Activated CD4-positive, alpha-beta T cell treated with anti-CD3 and anti-CD28 coated beads for 36 hours (primary cell): ENCODE results near the gene CCDC51. TPM values are rescaled to one million over a fixed set of nuclear protein-coding genes. Genes with fewer than 3 reads are reported as not detected.

Source experiments
- ATAC-seq: fragments of 200-7000 bp; cut with Tn5 transposase; one replicate; pipeline ENCODE4 v1.10.0; 2021; ENCODE audit warnings: mild to moderate bottlenecking, moderate library complexity
- CTCF ChIA-PET: fragments of 350-600 bp; sonication (Branson Sonifier 250); formaldehyde crosslinking; loops from one replicate; lab custom pipeline; 2021; ENCODE audit warnings: antibody characterized with exemption; lab: Charles Lee
- POLR2A ChIA-PET: fragments of 350-600 bp; sonication (Branson Sonifier 250); formaldehyde crosslinking; loops from one replicate; lab custom pipeline; 2021; ENCODE audit warnings: antibody characterized with exemption, inconsistent platforms; lab: Charles Lee
- DNase-seq: peaks from one replicate; pipeline ENCODE4 v3.0.0-alpha.2; 2020
- H3K27ac Mint-ChIP-seq: one replicate; pipeline ENCODE4 v1.8.0; 2021; ENCODE audit warnings: mixed read lengths
- H3K27me3 Mint-ChIP-seq: one replicate; pipeline ENCODE4 v1.8.0; 2021; ENCODE audit warnings: mixed read lengths
- H3K36me3 Mint-ChIP-seq: one replicate; pipeline ENCODE4 v1.8.0; 2021; ENCODE audit warnings: low read depth, mixed read lengths
- H3K4me1 Mint-ChIP-seq: one replicate; pipeline ENCODE4 v1.8.0; 2021; ENCODE audit warnings: mixed read lengths
- H3K4me3 Mint-ChIP-seq: one replicate; pipeline ENCODE4 v1.8.0; 2021; ENCODE audit warnings: mild to moderate bottlenecking, moderate library complexity, mixed read lengths
- H3K9me3 Mint-ChIP-seq: one replicate; pipeline ENCODE4 v1.8.0; 2021; ENCODE audit warnings: low read depth, mixed read lengths
- intact Hi-C, 2 experiments: fragments of 100-400 bp; cut with DNase I in 1 of 2; cut with micrococcal nuclease in 1 of 2; formaldehyde crosslinking; loops; one replicate each; pipeline versions ENCODE4 v1.14.2 to v1.15.1; 2022 to 2024; cut with DNase I, micrococcal nuclease
- total RNA-seq, 2 experiments: library from RNA; stranded (reverse); gene quantifications; one replicate each; pipeline ENCODE4 v1.2.3, GENCODE V29; 2021

Gene CCDC51
- total RNA-seq, 2 experiments from 2014 or later, result 17.5 to 25.0 TPM

- no peaks in the 10 kb centered on the region for H3K9me3 Mint-ChIP-seq
- H3K27ac Mint-ChIP-seq, result peak overlapping the region; percentile 93
- POLR2A ChIA-PET, result interaction anchor here (0.9 to 1.2 kb wide), 6 partner anchors 27 to 533 kb away, joined by 3 to 6 read pairs (median 4); partner anchors contain the start of genes ATRIP, UQCRC1 and WDR6
- H3K36me3 Mint-ChIP-seq, result peaks cover 17% of the 10 kb centered on the region
- DNase-seq (no peak), ATAC-seq (no peak)
- CTCF ChIA-PET, result interaction anchor here (0.6 to 4.2 kb wide), 16 partner anchors 10 to 205 kb away, joined by 3 to 24 read pairs (median 3); partner anchors contain the start of genes ATRIP, PFKFB4 and SLC26A6
- peak overlapping the region; percentile 74 for H3K4me3 Mint-ChIP-seq
- no peaks in the 10 kb centered on the region for H3K27me3 Mint-ChIP-seq
- peaks cover 49% of the 10 kb centered on the region for H3K4me1 Mint-ChIP-seq
- intact Hi-C loops, result loop anchor here (1.0 to 5.0 kb wide), 14 partner anchors 27 to 1091 kb away; partner anchors contain the start of genes ATRIP (in 2 of the 2), ARIH2 (in 1 of the 2), CCDC51 (in 1 of the 2) and CDC25A (in 1 of the 2)
Measured at GRCh38 chr3:48473617-48473952, 33.7 kb upstream of the CCDC51 start.

GRCh38 chr3:48472923-48473616, 33.2 kb upstream of the CCDC51 start:
- H3K27ac Mint-ChIP-seq, result peak overlapping the region; percentile 93
- no peaks in the 10 kb centered on the region for H3K27me3 Mint-ChIP-seq
- H3K4me3 Mint-ChIP-seq, result peak overlapping the region; percentile 74
- peaks cover 19% of the 10 kb centered on the region for H3K36me3 Mint-ChIP-seq
- ChIA-PET POLR2A (interaction anchor here (0.5 to 1.2 kb wide), 11 partner anchors 27 to 621 kb away, joined by 3 to 6 read pairs (median 3); partner anchors contain the start of genes ATRIP, CCDC51, DALRD3 and TMA7), CTCF (interaction anchor here (0.6 to 4.2 kb wide), 16 partner anchors 10 to 204 kb away, joined by 3 to 24 read pairs (median 3); partner anchors contain the start of genes ATRIP, PFKFB4 and SLC26A6)
- intact Hi-C loops, result loop anchor here (1.0 to 5.0 kb wide), 14 partner anchors 26 to 1091 kb away; partner anchors contain the start of genes ATRIP (in 2 of the 2), ARIH2 (in 1 of the 2), CCDC51 (in 1 of the 2) and CDC25A (in 1 of the 2)
- DNase-seq (peak; percentile 99), ATAC-seq (peak; percentile 90)
- peaks cover 49% of the 10 kb centered on the region for H3K4me1 Mint-ChIP-seq
- no peaks in the 10 kb centered on the region for H3K9me3 Mint-ChIP-seq

DNA sequence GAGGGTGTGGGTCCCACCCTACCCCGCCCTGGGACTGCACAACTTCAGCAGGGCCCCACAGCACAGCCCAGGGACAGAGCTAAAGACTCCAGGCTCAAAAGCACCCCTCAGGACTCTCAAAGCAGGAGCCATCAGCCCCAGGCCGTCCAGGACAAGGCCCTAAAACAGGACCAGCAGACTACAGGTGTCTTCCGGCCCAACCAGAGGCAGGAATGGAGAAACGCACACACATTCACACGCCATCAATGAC, 32.7 kb upstream of the CCDC51 start:
- POLR2A ChIA-PET, result interaction anchor here (0.5 to 1.2 kb wide), 9 partner anchors 33 to 546 kb away, joined by 3 to 6 read pairs (median 4); partner anchors contain the start of genes CCDC51, DALRD3, TMA7 and WDR6
- H3K4me3 Mint-ChIP-seq, result peak overlapping the region; percentile 74
- H3K36me3 Mint-ChIP-seq, result peaks cover 22% of the 10 kb centered on the region
- ATAC-seq, result peak; percentile 30
- DNase-seq, result no peak
- intact Hi-C loops, result loop anchor here (2.0 to 5.0 kb wide), 5 partner anchors 26 to 1090 kb away; partner anchors contain the start of genes ATRIP (in 1 of the 2), PTPN23 (in 1 of the 2), SMARCC1 (in 1 of the 2) and WDR6 (in 1 of the 2)
- peaks cover 49% of the 10 kb centered on the region for H3K4me1 Mint-ChIP-seq
- H3K9me3 Mint-ChIP-seq, result no peaks in the 10 kb centered on the region
- CTCF ChIA-PET, result interaction anchor here (0.7 to 4.2 kb wide), 8 partner anchors 12 to 86 kb away, joined by 3 to 24 read pairs (median 4); partner anchors contain the start of genes ATRIP and PFKFB4
- H3K27ac Mint-ChIP-seq, result peak overlapping the region; percentile 93
- H3K27me3 Mint-ChIP-seq, result no peaks in the 10 kb centered on the region

DNA sequence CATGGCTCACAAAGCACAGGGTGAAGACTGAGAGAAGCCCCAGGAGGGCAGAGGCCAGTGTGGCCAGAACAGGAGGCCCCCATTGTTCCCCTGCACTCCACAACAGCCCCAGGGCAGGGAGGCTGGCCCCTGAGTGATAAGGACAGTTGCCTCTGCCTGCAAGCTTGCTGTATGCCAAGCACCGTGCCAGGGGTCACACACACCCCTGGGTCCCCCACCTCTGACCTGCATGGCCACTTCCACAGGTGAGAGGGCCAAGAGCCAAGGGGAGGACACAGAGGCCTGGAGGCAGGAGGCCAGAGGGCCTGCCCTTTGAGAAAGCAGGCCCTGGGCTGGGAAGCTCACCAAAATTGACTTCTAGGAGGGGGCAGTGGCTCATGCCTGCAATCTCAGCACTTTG, 30.4 kb upstream of the CCDC51 start:
- Mint-ChIP-seq H3K27ac (peak overlapping the region; percentile 90), H3K36me3 (peaks cover 44% of the 10 kb centered on the region), H3K4me3 (peak overlapping the region; percentile 20), H3K27me3 (no peaks in the 10 kb centered on the region), H3K4me1 (peaks cover 60% of the 10 kb centered on the region), H3K9me3 (no peaks in the 10 kb centered on the region)
- POLR2A ChIA-PET, result interaction anchor here (1.0 kb wide), 1 partner anchor 87 kb away, joined by 4 read pairs; the partner anchor contains the start of gene PFKFB4
- intact Hi-C loops, result loop anchor here in 1 of 2 experiments (5.0 kb wide), 3 partner anchors 537 to 1088 kb away; partner anchors contain the start of genes PTPN23, SMARCC1 and WDR6
- DNase-seq (no peak), ATAC-seq (no peak)
- CTCF ChIA-PET, result interaction anchor here (0.9 to 1.6 kb wide), 2 partner anchors 31 to 35 kb away, joined by 3 to 6 read pairs; no protein-coding TSS in a partner anchor

DNA sequence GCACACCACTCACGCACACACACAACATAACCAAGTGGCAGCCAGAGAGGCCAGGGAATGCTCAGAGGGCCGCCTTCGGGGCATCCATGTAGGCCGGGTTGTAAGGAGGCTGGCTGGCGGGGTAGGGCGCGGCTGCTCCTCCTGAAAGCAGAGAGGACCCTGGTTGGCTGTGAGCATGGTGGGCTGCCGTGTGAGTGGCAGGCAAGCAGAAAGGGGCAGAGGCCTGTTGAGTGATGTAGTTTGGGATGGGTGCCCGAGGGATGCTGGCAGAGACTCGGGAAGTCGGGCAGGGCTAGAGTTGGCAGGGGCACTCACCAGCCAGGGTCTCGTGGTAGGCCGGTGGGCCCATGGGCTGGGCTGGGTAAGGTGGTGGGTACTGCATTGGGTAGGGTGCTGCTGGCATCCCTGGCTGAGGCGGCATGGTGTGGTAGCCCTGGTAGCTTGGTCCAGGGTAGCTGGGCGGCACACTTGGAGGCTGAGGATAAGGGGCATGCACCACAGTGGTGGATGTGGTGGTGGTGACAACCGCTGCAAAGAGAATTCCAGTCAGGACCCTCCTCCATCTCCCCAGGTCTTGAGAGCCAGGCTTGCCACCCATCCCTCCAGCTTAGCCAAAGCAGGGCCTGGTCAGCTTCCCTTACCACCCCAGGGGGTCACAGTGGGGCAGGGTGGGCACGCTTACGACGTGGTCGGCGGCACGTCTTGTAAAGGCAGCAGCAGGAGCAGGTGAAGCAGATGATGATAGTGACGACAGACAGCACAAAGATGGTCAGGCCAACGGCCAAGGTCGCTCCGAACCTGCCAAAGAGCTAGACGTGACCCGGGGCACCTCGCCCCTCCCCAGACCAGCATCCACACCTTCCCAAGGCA, 29.4 kb upstream of the CCDC51 start:
- DNase-seq (no peak), ATAC-seq (no peak)
- ChIA-PET CTCF (interaction anchor here (0.6 to 1.6 kb wide), 3 partner anchors 34 to 398 kb away, joined by 3 to 6 read pairs (median 3); no protein-coding TSS in a partner anchor), POLR2A (interaction anchor here (0.6 kb wide), 1 partner anchor 142 kb away, joined by 6 read pairs; no protein-coding TSS in a partner anchor)
- intact Hi-C loops, result loop anchor here in 1 of 2 experiments (5.0 kb wide), 1 partner anchor 78 kb away; no protein-coding TSS in a partner anchor
- H3K36me3 Mint-ChIP-seq, result peaks cover 44% of the 10 kb centered on the region
- H3K27me3 Mint-ChIP-seq, result no peaks in the 10 kb centered on the region
- peaks cover 58% of the 10 kb centered on the region for H3K4me1 Mint-ChIP-seq
- H3K9me3 Mint-ChIP-seq, result no peaks in the 10 kb centered on the region
- H3K4me3 Mint-ChIP-seq, result peak overlapping the region; percentile 93
- H3K27ac Mint-ChIP-seq, result peak overlapping the region; percentile 96

GRCh38 chr3:48468329-48468731, 28.4 kb upstream of the CCDC51 start:
- Mint-ChIP-seq H3K36me3 (peaks cover 44% of the 10 kb centered on the region), H3K27me3 (no peaks in the 10 kb centered on the region), H3K4me1 (peaks cover 52% of the 10 kb centered on the region), H3K9me3 (no peaks in the 10 kb centered on the region), H3K27ac (peak overlapping the region; percentile 96), H3K4me3 (peak overlapping the region; percentile 93)
- intact Hi-C loops, result loop anchor here in 1 of 2 experiments (5.0 kb wide), 1 partner anchor 79 kb away; no protein-coding TSS in a partner anchor
- CTCF ChIA-PET, result interaction anchor here (1.4 to 1.5 kb wide), 2 partner anchors 68 to 88 kb away, joined by 3 read pairs; partner anchors contain the start of gene PFKFB4
- POLR2A ChIA-PET, result no interaction called here
- DNase-seq, result no peak
- no peak for ATAC-seq

GRCh38 chr3:48467473-48468267, 27.8 kb upstream of the CCDC51 start:
- peak overlapping the region; percentile 93 for H3K4me3 Mint-ChIP-seq
- POLR2A ChIA-PET, result no interaction called here
- peak overlapping the region; percentile 96 for H3K27ac Mint-ChIP-seq
- intact Hi-C loops, result loop anchor here in 1 of 2 experiments (5.0 kb wide), 1 partner anchor 80 kb away; no protein-coding TSS in a partner anchor
- ATAC-seq (no peak), DNase-seq (no peak)
- H3K9me3 Mint-ChIP-seq, result no peaks in the 10 kb centered on the region
- H3K36me3 Mint-ChIP-seq, result peaks cover 44% of the 10 kb centered on the region
- peaks cover 50% of the 10 kb centered on the region for H3K4me1 Mint-ChIP-seq
- H3K27me3 Mint-ChIP-seq, result no peaks in the 10 kb centered on the region
- CTCF ChIA-PET, result interaction anchor here (1.4 to 1.7 kb wide), 3 partner anchors 31 to 89 kb away, joined by 3 to 8 read pairs (median 8); partner anchors contain the start of gene PFKFB4

- Mint-ChIP-seq H3K4me1 (peaks cover 50% of the 10 kb centered on the region), H3K9me3 (no peaks in the 10 kb centered on the region), H3K27me3 (no peaks in the 10 kb centered on the region), H3K27ac (peak overlapping the region; percentile 96), H3K4me3 (peak overlapping the region; percentile 93), H3K36me3 (peaks cover 44% of the 10 kb centered on the region)
- ChIA-PET POLR2A (interaction anchor here (1.0 kb wide), 1 partner anchor 90 kb away, joined by 5 read pairs; the partner anchor contains the start of gene PFKFB4), CTCF (interaction anchor here (0.9 to 1.7 kb wide), 4 partner anchors 20 to 90 kb away, joined by 3 to 8 read pairs (median 6); partner anchors contain the start of genes ATRIP and PFKFB4)
- DNase-seq (no peak), ATAC-seq (peak; percentile 5)
- intact Hi-C loops, result loop anchor here in 1 of 2 experiments (5.0 kb wide), 1 partner anchor 80 kb away; no protein-coding TSS in a partner anchor
Measured at GRCh38 chr3:48467110-48467454, 27.2 kb upstream of the CCDC51 start.

DNA sequence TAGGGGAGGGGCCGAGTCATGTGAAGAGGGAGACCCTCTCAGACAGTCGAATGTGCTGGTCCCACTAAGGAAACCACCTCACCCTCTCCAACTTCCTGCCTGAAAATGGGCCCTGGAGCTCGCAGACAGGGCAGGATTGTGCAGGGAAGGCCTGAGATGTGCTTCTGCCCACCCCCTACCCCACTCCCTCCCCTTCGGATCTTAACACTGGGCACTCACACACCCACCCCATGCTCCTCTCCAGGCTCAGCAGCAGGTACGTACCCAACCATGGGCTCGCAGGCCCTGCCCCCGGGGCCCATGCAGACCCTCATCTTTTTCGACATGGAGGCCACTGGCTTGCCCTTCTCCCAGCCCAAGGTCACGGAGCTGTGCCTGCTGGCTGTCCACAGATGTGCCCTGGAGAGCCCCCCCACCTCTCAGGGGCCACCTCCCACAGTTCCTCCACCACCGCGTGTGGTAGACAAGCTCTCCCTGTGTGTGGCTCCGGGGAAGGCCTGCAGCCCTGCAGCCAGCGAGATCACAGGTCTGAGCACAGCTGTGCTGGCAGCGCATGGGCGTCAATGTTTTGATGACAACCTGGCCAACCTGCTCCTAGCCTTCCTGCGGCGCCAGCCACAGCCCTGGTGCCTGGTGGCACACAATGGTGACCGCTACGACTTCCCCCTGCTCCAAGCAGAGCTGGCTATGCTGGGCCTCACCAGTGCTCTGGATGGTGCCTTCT, 26.6 kb upstream of the CCDC51 start:
- CTCF ChIA-PET, result interaction anchor here (0.8 to 1.7 kb wide), 5 partner anchors 20 to 90 kb away, joined by 3 to 8 read pairs (median 4); partner anchors contain the start of genes ATRIP and PFKFB4
- Mint-ChIP-seq H3K36me3 (peaks cover 44% of the 10 kb centered on the region), H3K4me1 (peaks cover 50% of the 10 kb centered on the region), H3K9me3 (no peaks in the 10 kb centered on the region), H3K27ac (peak overlapping the region; percentile 96), H3K27me3 (no peaks in the 10 kb centered on the region), H3K4me3 (peak overlapping the region; percentile 93)
- DNase-seq, result peak; percentile 56
- intact Hi-C loops, result loop anchor here (1.0 to 5.0 kb wide), 5 partner anchors 20 to 92 kb away; partner anchors contain the start of genes ATRIP (in 1 of the 2), CCDC51 (in 1 of the 2) and TMA7 (in 1 of the 2)
- peak; percentile 43 for ATAC-seq
- POLR2A ChIA-PET, result interaction anchor here (1.0 kb wide), 1 partner anchor 90 kb away, joined by 5 read pairs; the partner anchor contains the start of gene PFKFB4
